OCI-LY7 (cell line): ENCODE measurements around the gene NRIP1.

Experiments used
- CTCF ChIP-seq: fragments of 200-600 bp; sonication (generic); conservative IDR thresholded peaks from 2 replicates; pipeline ENCODE4 v1.5.1; 2014; ENCODE audit warnings: mild to moderate bottlenecking, antibody characterized with exemption, low read length, moderate library complexity, mixed read lengths
- EZH2phosphoT487 ChIP-seq: fragments of 200-600 bp; sonication (generic); IDR thresholded peaks from 2 replicates; pipeline ENCODE4 v1.6.1; 2018; ENCODE audit warnings: low read depth, borderline replicate concordance, mild to moderate bottlenecking, mixed run types, antibody characterized with exemption, low read length, moderate library complexity, mixed read lengths

DNA sequence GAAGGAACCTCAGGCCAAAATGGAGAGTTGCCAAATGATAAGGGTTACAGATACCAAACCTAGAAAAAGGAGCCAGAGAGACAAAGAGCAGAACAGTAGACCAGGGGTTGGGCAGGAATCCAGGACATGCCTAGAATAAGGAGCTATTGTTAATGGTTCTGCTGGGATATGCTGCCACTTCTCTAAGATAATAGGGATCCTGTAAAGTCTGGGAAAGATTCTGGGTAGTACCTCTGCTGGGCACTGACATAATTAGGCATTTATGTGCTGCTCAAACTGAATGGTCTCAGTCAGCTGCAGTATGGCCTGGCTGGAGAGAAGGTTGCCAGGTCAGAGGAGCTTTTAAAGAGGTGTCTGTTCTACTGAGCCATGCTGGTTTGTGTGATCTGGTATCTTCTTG is 19.9 kb upstream of the NRIP1 start:
- TF ChIP-seq CTCF (no peak), EZH2phosphoT487 (no peak)
